ENCODE data around the gene LTBP1.

DNA sequence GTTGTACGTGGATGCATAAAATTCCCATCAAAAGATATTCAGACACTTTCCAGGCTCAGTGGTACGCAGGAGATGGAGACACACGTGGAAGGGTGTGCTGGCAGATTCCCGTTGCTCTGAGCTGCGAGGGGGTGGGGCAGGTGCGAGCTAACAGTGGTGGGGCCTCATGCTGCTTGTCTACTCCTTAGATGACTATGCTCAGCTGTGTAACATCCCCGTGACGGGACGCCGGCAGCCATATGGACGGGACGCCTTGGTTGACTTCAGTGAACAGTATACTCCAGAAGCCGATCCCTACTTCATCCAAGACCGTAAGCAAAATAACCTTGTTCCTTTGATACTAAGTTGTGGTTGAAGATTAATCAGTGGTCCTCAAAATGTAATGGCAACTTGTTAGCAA, 442.2 kb downstream of the LTBP1 start:
- TF ChIP-seq, protein P1, sequence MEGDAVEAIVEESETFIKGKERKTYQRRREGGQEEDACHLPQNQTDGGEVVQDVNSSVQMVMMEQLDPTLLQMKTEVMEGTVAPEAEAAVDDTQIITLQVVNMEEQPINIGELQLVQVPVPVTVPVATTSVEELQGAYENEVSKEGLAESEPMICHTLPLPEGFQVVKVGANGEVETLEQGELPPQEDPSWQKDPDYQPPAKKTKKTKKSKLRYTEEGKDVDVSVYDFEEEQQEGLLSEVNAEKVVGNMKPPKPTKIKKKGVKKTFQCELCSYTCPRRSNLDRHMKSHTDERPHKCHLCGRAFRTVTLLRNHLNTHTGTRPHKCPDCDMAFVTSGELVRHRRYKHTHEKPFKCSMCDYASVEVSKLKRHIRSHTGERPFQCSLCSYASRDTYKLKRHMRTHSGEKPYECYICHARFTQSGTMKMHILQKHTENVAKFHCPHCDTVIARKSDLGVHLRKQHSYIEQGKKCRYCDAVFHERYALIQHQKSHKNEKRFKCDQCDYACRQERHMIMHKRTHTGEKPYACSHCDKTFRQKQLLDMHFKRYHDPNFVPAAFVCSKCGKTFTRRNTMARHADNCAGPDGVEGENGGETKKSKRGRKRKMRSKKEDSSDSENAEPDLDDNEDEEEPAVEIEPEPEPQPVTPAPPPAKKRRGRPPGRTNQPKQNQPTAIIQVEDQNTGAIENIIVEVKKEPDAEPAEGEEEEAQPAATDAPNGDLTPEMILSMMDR (IDR thresholded peaks at IDR 0.05; ENCODE audit: insufficient read depth, low read depth, low read length): no peak
- no peak for TF ChIP-seq EZH2 (IDR thresholded peaks at IDR 0.05; ENCODE audit: insufficient read depth, low read length)

Measured in astrocyte (in vitro differentiated cells and primary cell).